Body of pancreas (tissue), 4 donors: Measurements from ENCODE around the gene CYP2A7. TPM values are rescaled to one million over a fixed set of nuclear protein-coding genes. Genes with fewer than 3 reads are reported as not detected.
"Not testable (repeated sequence)": the region's sequence is repeated elsewhere in the genome, so short reads cannot be mapped to it uniquely, and the experiment has no call there.

Experiments
- ATAC-seq: fragments of 150-250 bp; one replicate; pipeline ENCODE4 v1.9.1; 2016
- DNase-seq, 4 donors: peaks; one replicate each; pipeline ENCODE4 v3.0.0-alpha.2; 2019
- H3K27ac ChIP-seq, 4 donors: fragments of 200-600 bp; sonication (generic); 1 replicate in 3 of 4; 2 replicates in 1 of 4; pipeline versions ENCODE4 v1.5.1 to v1.6.1; 2016 to 2019; ENCODE audit warnings: mild to moderate bottlenecking in 1 of 4, mixed read lengths in 1 of 4, moderate library complexity in 1 of 4
- H3K27me3 ChIP-seq, 2 donors: fragments of 200-600 bp; sonication (generic); one replicate each; pipeline ENCODE4 v1.6.0; 2016; ENCODE audit warnings: mild to moderate bottlenecking in 1 of 2
- H3K36me3 ChIP-seq, 2 donors: fragments of 200-600 bp; sonication (generic); replicated peaks in 1 of 2; 2 replicates each; pipeline ENCODE4 v1.5.1; 2016; ENCODE audit warnings: low read depth in 2 of 2; ENCODE audit not compliant: insufficient read depth in 1 of 2
- H3K4me1 ChIP-seq: fragments of 200-600 bp; sonication (generic); one replicate; pipeline ENCODE4 v1.6.0; 2016
- H3K4me3 ChIP-seq, 2 donors: fragments of 200-600 bp; sonication (generic); 1 replicate in 1 of 2; 2 replicates in 1 of 2; pipeline ENCODE4 v1.5.1; 2016 to 2019
- H3K9me3 ChIP-seq, 3 donors: fragments of 200-600 bp; sonication (generic); 1 replicate in 2 of 3; 2 replicates in 1 of 3; pipeline ENCODE4 v1.5.1; 2016
- CTCF ChIP-seq, 7 experiments: fragments of 450-650 bp in 4 of 7; fragments of 200-600 bp in 3 of 7; sonication (generic) in 3 of 7; IDR thresholded peaks; one replicate each; pipeline ENCODE4 v1.5.1; 2016 to 2019; ENCODE audit warnings: antibody characterized with exemption in 7 of 7
- POLR2A ChIP-seq, 3 donors: fragments of 450-650 bp; IDR thresholded peaks; one replicate each; pipeline ENCODE4 v1.6.1; 2016; ENCODE audit warnings: antibody characterized with exemption in 3 of 3, mild to moderate bottlenecking in 2 of 3
- WGBS, 2 donors: methylation state at CpG; one replicate each; pipeline ENCODE4 v1.1.5; 2017; 5-methylcytosine and 5-hydroxymethylcytosine counted together
- intact Hi-C: fragments of 100-400 bp; cut with DNase I; formaldehyde crosslinking; loops from one replicate; pipeline ENCODE4 v1.15.1; 2023
- total RNA-seq, 2 donors: library from RNA; depleted of rRNA; stranded (reverse); fragments of >200 nt; gene quantifications; one replicate each; pipeline ENCODE4 v1.1.0, GENCODE V29; 2016

The CYP2A7 gene
- total RNA-seq, 2 donors from 2014 or later: not detected

GRCh38 chr19:40907968-40908735 is 26.1 kb upstream of the CYP2A7 start:
- Histone ChIP-seq H3K4me3 (no peak overlapping the region), H3K36me3 (no peaks in the 10 kb centered on the region)
- WGBS, 2 donors: 15 to 23% methylated on average over 18 to 20 of the region's 21 CpGs

DNA sequence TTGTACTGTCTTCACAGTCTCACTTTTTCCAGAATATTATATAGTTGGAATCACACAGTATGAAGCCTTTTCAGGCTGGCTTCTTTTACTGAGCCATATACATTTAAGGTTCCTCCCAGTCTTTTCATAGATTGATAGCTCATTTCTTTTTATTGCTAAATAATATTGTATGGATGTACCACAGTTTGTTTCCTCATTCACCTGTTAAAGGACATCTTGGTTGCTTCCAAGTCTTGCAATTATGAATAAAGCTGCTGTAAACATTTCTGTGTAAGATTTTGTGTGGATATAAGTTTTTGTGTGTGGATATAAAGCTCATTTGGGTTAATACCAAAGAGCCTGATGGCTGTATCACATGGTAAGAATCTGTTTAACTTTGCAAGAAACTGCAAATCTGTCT is 24.5 kb upstream of the CYP2A7 start:
- Histone ChIP-seq H3K4me1 (peaks cover 5% of the 10 kb centered on the region), H3K4me3 (no peak overlapping the region), H3K9me3 (no peaks in the 10 kb centered on the region), H3K27me3 (no peaks in the 10 kb centered on the region), H3K36me3 (no peaks in the 10 kb centered on the region), H3K27ac (no peak overlapping the region)
- no peak for TF ChIP-seq CTCF (IDR thresholded peaks at IDR 0.05)
- no peak for TF ChIP-seq POLR2A (IDR thresholded peaks at IDR 0.05)
- intact Hi-C loops: no loop called here
- ATAC-seq (no peak), DNase-seq (no peak)

More at GRCh38 chr19:40907968-40908735, 26.1 kb upstream of the CYP2A7 start:
- ATAC-seq (peak; percentile 65), DNase-seq (peak; percentile 10 to 79 (median 38))
- Histone ChIP-seq H3K4me1 (peaks cover 5% of the 10 kb centered on the region), H3K27me3 (no peaks in the 10 kb centered on the region), H3K9me3 (no peaks in the 10 kb centered on the region), H3K27ac (no peak overlapping the region)
- no peak for TF ChIP-seq POLR2A (IDR thresholded peaks at IDR 0.05)
- no peak for TF ChIP-seq CTCF (IDR thresholded peaks at IDR 0.05)
- intact Hi-C loops: no loop called here

GRCh38 chr19:40904673-40905156 is 22.7 kb upstream of the CYP2A7 start:
- H3K4me3 ChIP-seq, ATAC-seq, H3K4me1 ChIP-seq, H3K27ac ChIP-seq, DNase-seq, H3K9me3 ChIP-seq, H3K36me3 ChIP-seq, H3K27me3 ChIP-seq, intact Hi-C loops: not testable (repeated sequence)
- 71% methylated on average over 10 of the region's 10 CpGs for WGBS, 2 donors

DNA sequence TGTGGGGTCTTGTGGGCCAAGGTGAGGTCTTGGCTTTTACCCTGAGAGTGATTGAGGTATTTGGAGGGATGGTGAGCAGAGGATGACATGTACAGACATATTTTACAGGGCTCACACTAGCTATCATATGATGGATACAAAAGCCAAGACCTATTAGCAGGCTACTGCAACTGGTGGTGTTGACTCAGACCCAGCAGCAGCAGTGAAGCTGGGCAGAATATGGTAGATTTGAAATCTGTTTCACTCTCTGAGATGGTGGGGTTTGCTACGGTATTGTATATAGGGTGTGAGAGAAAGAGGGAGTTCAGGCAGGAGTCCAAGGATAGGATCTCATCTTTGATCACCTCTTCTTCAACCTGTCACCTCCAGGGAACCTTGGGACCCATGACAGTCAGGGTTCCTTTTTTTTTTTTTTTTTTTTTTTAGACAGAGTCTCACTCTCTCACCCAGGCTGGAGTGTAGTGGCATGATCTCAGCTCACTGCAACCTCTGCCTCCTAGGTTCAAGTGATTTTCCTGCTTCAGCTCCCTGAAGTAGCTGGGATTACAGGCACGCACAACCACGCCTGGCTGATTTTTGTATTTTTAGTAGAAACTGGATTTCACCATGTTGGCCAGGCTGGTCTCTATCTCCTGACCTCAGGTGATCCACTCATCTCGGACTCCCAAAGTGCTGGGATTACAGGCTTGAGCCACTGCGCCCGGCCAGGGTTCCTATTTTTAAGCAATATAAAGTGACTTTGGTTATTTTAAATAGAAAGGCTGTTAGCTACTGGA is 20.1 kb upstream of the CYP2A7 start:
- 82% methylated on average over 6 of the region's 6 CpGs for WGBS, 2 donors
- DNase-seq, H3K27me3 ChIP-seq, H3K27ac ChIP-seq, ATAC-seq, H3K36me3 ChIP-seq, H3K4me1 ChIP-seq, H3K4me3 ChIP-seq, H3K9me3 ChIP-seq, intact Hi-C loops: not testable (repeated sequence)

DNA sequence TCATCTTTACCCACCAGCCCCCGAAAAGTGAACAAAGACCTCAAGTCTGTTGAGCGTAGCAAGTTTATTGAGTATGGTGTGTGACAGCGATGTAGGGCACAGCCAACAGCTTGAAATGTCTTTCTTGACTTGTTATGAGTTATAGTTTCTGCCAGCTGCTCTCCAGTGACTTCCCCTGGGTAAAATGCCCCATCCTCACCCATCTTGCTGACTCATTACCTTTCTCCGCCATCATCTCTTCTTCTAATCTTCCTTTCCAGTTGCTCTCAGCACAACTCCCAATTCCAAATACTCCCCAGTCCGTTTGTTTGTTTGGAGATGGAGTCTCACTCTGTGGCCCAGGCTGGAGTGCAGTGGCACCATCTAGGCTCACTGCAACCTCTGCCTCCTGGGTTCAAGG is 18.5 kb upstream of the CYP2A7 start:
- H3K27me3 ChIP-seq, ATAC-seq, intact Hi-C loops, H3K4me1 ChIP-seq, H3K4me3 ChIP-seq, DNase-seq, H3K27ac ChIP-seq, H3K9me3 ChIP-seq, H3K36me3 ChIP-seq: not testable (repeated sequence)
- 70 to 80% methylated on average over 5 of the region's 5 CpGs for WGBS, 2 donors

- ATAC-seq, H3K4me1 ChIP-seq, H3K27me3 ChIP-seq, DNase-seq, H3K36me3 ChIP-seq, H3K9me3 ChIP-seq, H3K27ac ChIP-seq, H3K4me3 ChIP-seq, intact Hi-C loops: not testable (repeated sequence)
- WGBS, 2 donors: 74 to 84% methylated on average over 12 of the region's 12 CpGs
Observed at GRCh38 chr19:40899964-40900363, 17.9 kb upstream of the CYP2A7 start.

DNA sequence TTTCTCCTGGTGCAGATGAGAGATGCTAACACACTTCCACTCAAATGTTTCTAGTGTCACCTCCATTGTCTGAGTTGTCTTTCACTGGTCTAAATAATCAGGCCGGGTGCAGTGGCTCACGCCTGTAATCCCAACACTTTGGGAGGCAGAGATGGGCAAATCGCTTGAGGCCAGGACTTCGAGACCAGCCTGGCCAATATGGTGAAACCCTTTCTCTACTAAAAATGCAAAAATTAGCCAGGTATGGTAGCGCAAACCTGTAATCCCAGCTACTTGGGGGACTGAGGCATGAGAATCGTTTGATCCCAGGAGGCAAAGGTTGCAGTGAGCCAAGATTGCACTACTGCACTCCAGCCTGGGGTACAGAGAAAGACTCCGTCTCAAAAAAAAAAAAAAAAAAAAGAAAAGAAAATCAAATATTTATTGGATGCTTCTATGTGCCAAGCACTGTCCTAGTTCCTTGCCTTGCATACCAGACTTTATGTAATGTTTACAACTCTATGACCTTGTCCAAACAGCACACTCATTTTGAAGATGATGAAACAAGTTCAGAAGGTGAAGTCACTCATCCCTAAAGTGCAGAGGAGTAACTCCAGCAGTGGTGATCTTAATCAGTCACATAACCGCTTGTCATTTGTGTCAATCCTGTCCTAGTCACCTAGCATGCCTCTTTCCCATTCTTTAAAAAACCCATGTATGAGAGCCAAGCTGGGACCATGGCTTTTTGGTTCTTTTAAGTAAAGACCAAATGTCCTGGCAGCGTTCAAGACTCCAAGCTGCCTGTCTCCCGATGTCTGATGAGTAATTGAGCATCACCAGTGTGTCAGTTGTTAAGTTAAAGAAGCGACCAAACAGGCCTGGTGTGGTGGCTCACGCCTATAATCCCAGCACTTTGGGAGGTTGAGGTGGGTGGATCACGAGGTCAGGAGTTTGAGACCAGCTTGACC is 15.1 kb upstream of the CYP2A7 start:
- H3K9me3 ChIP-seq, ATAC-seq, H3K27me3 ChIP-seq, H3K27ac ChIP-seq, H3K4me3 ChIP-seq, intact Hi-C loops, H3K4me1 ChIP-seq, H3K36me3 ChIP-seq, DNase-seq: not testable (repeated sequence)
- 82 to 83% methylated on average over 13 of the region's 13 CpGs for WGBS, 2 donors
